Measurements from ENCODE around the gene RTN4RL1.
A peak's percentile ranks its signal among the peaks of the same experiment; 100 is the strongest.

- peak; percentile 24 to 64 for TF ChIP-seq CTCF (IDR thresholded peaks at IDR 0.05)
- TF ChIP-seq EP300 (IDR thresholded peaks at IDR 0.05): no peak
Observed at GRCh38 chr17:2025622-2026309, 632 bp upstream of the RTN4RL1 start.

All from suprapubic skin (tissue), 3 donors.